HG03520 (cell line): ENCODE measurements around the gene IL17RA.

ENCODE experiments used
- ATAC-seq: cut with Tn5 transposase; IDR thresholded peaks from one replicate; pipeline ENCODE4 v1.9.1; 2021; ENCODE audit warnings: mild to moderate bottlenecking, moderate library complexity; ENCODE audit not compliant: unreplicated experiment

IL17RA gene

GRCh38 chr22:17084554-17085276 is at the start of gene IL17RA:
Gene IL17RA (plus strand): TSS chr22:17085000. CDS start chr22:17085092, 92 bp downstream.
- peak; percentile 80 for ATAC-seq

DNA sequence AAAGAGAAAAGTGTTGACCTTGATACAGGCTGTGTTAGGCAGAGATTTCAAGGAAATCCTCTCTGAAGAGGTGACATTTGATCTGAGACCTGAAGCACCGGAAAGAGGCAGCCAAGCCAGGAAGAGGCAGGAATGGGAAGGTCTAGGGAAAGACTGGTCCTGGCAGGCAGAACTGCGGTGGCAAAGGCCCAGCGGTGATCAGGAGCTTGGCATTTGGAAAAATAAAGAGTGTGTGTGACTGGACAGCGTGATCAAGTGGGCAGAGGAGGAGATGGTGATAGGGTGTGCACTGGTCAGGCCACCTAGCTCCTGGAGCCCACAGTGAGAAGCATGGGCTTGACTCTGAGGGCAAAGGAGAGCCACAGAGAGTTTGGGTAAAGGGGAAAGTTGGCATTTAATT is 49.6 kb upstream of the IL17RA start:
- ATAC-seq: no peak

- peak; percentile 11 for ATAC-seq
These were observed 48.6 kb upstream of the IL17RA start for GRCh38 chr22:17035976-17036841.

DNA sequence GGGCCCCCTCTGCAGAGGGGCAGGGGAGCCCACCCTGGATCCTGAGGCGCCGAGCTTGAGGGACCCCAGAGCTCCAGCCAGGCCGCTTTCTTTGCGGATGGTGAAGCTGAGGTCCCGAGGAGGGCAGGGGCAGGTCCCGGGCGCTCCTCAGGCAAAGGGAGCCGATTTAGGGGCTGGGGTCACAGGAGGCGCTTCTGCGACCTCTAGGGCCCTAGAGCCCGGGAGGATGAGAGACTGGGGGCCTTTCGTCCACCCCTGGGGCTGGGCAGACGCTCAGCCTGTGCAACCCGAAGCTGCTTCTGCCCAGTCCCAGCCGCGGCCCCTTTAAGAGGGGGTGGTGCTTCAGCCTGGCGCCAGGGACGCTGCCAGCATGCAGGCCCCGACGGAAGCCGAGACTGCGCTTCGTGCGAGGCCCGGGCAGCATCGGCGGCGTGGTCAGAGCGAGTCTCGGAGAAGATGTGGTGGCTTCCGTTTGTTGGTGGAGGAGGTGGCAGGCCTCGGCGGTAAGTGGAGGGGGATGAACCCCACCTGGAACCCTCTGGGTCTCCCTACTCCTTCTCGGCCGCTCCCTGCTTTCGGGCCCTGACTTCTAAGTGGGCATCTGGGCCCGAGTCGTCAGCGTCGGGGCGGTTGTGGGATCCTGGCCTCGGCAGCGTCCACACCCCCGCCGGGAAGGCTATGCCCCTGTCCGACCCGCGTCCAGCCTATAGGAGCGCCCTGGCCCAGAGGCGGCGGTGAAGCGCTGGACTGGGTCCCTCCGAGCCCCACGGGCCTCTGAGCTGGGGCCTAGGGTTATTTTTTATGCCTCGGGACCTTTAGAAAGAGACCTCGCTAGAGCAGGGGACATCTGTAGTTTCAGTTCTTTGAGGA is 47.7 kb upstream of the IL17RA start:
- ATAC-seq: peak; percentile 62

DNA sequence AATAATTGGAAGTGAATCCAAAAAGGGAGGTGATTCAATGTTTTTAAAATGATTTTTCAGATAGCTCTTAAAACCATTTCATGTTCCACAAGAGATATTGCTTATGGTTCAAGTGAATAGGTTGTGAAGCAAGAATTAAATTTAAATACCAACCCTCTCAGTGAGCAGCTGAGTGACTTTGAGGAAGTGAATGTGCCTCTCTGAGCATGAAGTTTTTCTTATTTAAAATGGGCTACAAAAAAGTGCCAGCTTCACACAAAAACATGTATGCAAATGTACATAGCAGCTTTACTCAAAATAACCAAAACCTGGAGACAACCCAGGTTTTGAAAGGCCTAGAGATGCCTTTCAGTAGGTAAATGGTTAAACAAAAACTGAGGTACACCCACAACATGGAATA is 41.3 kb upstream of the IL17RA start:
- ATAC-seq: no peak

GRCh38 chr22:17046566-17047348 is 38.0 kb upstream of the IL17RA start:
- no peak for ATAC-seq

DNA sequence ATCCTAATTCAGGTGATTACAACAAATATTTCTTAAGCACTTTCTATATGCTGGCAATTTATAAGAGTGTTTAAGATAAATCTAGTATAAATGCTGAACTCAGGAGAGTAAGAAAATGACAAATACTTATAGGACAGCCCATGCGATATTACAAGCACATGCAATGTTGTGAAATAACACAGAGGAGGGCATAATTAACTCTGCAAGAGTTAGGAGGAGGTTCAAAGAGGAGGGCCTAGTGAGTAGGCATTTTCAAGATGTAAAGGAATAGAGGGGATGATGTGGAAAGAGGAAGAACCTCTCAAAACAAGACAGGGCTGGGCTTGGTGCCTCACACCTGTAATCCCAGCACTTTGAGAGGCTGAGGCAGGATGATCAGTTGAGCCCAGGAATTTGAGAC is 37.1 kb upstream of the IL17RA start:
- no peak for ATAC-seq

DNA sequence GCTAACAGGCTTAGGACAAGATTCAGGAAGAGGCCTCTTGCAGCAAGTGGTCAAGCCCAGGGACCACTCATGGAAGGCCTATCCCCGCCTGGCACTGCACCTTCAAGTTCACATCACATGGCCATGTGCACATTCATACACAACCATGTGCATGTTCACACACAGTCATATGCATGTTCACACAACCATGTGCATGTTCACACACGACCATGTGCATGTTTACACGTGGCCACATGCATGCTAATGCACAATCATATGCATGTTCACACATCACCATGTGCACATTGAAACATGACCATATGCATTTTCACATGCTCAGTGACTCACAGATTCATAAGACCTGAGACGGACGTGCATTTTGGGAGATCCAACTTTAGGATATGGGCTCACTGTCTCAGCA is 28.7 kb upstream of the IL17RA start:
- ATAC-seq: no peak

DNA sequence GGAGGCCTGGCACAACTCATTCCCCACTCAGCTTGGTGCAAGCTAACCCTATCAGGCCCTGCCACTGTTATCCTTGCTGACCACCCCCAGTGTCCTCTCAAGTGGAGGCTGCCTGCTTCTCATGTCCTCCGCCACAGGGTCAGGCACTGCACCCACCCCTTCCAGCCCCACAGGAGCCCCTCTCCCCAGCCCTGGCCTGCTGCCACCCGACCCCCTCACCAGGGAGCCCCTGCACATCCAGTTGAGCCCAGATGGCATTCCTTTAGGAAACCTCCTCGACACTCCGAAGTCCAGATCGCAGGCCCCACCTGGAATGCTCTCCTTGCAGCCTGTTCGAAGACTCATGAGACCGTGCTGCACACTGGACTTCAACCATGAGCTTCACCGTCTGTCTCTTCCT is 28.0 kb upstream of the IL17RA start:
- ATAC-seq: no peak

DNA sequence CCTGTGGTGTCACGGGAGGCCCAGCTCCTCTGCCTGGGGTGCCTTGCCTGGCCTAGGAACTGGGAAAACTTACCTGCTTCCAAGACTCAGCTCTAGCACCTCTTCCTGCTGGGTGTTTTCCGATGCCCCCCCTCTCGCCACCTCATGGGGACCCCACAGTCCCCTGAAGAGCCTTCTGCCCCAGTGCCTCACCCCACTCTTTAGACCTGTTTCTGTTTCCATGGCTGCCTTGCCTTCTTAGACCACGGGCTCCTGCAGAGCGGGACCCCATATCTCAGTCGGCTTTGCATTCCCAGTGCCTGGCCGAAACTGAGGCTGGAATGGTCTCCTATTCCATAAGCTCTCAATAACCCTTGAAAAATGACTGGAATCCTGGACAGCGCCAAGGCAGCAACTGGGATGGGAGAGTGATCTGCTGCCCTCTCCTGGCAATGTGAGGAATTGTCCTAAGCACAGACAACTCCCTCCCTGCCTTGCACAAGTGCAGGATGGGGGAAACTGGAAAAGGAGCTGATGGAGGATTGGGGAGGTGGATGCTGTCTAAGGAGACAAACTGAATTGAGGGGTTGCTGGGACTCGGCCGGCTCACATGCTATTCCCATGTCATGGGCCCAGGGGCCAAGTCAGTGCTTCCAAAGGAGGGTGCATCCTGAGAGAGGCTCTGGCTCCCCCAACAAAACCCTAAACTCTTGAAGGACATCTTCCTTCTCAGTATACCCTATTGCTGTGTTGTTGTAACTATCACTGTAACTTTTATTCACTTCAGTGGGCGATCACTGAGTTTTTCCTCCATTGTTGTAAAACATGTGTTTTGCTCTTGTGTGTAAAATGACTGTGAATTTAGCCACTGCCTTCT is 26.6 kb upstream of the IL17RA start:
- no peak for ATAC-seq

GRCh38 chr22:17060126-17060525 is 24.7 kb upstream of the IL17RA start:
- no peak for ATAC-seq

DNA sequence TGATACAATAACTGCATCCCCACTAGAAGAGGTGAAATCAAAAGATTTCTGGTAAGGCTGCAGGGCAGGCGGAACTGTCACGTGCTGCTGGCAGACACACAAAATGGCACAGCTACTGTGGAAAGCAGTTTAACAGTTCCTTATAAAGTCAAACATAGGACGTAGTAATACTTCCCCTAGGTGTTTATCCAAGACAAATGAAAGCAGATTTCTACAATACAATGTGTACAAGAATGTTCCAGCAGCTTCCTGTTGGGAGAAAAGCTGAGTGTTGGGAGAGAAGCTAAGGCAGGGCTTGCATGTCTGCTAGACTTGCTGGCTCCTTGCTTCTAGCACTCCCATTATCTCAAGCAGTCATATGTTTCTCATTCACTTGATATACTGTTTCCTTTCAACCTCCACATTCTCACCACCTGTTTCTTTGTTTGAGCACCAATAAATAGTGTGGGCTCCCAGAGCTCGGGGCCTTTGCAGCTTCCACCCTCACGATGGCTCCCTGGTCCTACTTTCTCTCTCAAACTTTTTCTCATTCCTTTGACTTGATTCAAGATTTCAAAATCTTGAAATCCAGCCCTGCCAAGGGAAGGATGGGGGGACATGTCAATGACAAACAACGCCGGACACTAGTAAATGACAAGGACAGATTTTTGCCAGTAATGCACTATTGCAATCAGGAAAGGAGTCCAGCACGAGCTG is 21.2 kb upstream of the IL17RA start:
- no peak for ATAC-seq

DNA sequence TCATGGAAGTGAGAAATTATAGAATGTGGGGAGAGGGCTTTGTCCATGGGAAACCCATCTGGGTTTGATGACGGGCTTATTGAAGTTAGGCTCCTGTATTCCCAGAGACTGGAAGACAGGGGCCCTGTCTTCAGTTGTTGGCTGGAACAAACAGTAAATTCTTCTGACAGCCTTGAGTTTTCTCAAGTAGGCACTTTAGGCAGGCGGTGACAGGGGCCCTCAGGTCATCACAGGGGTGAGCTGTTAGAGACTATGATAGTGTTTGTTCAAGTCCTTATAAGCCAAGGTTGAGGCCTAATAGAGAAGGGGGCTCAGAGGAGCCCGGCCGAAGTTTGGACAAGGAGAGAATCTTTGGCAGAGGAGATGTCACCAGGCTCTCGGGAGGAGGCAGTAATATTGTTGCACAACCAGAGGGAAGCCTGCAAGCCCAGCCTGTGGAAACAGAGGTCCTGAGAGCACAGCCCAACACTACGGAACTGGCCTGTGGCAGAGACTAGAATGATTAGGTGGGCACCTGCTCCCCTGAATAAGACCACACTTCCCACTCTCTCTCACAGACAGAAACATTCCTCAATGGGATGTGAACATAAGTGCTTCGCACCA is 20.2 kb upstream of the IL17RA start:
- ATAC-seq: no peak

GRCh38 chr22:17065433-17065832 is 19.4 kb upstream of the IL17RA start:
- no peak for ATAC-seq

- ATAC-seq: no peak
These were observed 11.9 kb upstream of the IL17RA start for GRCh38 chr22:17072877-17073276.

GRCh38 chr22:17074648-17075002 is 10.2 kb upstream of the IL17RA start:
- no peak for ATAC-seq

DNA sequence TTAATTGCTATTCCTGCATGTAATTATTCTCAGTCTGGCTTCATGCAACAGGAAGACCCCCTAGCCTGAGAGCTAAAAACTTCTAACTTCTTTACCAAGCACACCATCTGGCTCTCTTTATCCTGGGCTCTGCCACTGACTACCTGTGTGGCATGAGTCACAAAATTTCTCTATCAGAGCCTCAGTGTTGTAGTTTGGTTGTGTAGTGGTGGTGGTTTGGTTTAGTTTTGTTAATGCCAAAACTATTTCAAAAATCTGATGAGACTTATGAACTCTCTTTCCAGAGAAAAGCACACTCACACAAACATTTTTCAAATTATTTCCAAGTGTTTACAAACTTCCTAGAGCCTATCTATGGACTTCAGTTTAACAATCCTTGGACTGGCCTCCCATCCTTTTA is 7.5 kb upstream of the IL17RA start:
- ATAC-seq: no peak

GRCh38 chr22:17079572-17079971 is 5.2 kb upstream of the IL17RA start:
- no peak for ATAC-seq

- no peak for ATAC-seq
These were observed 1.5 kb upstream of the IL17RA start for GRCh38 chr22:17083255-17083654.
